Right lobe of liver (tissue), 4 donors: ENCODE data around the gene MRPS34.

Experiments
- POLR2A ChIP-seq: fragments of 450-650 bp; IDR thresholded peaks from one replicate; pipeline ENCODE4 v1.6.1; 2017; ENCODE audit warnings: antibody characterized with exemption, mild to moderate bottlenecking
- TF ChIP-seq, protein P1 (sequence below), 4 donors: fragments of 200-600 bp in 3 of 4; fragments of 450-650 bp in 1 of 4; IDR thresholded peaks; one replicate each; pipeline versions ENCODE4 v1.5.1 to v1.8.0; 2016 to 2022; ENCODE audit warnings: antibody characterized with exemption in 4 of 4, mild to moderate bottlenecking in 2 of 4
- donor health status: DM: no; HTN: no; CAD: no.
- donor health status: DM: no; HTN: no; CAD: no.
- donor health status: DM: no; HTN: yes; CAD: no.

DNA sequence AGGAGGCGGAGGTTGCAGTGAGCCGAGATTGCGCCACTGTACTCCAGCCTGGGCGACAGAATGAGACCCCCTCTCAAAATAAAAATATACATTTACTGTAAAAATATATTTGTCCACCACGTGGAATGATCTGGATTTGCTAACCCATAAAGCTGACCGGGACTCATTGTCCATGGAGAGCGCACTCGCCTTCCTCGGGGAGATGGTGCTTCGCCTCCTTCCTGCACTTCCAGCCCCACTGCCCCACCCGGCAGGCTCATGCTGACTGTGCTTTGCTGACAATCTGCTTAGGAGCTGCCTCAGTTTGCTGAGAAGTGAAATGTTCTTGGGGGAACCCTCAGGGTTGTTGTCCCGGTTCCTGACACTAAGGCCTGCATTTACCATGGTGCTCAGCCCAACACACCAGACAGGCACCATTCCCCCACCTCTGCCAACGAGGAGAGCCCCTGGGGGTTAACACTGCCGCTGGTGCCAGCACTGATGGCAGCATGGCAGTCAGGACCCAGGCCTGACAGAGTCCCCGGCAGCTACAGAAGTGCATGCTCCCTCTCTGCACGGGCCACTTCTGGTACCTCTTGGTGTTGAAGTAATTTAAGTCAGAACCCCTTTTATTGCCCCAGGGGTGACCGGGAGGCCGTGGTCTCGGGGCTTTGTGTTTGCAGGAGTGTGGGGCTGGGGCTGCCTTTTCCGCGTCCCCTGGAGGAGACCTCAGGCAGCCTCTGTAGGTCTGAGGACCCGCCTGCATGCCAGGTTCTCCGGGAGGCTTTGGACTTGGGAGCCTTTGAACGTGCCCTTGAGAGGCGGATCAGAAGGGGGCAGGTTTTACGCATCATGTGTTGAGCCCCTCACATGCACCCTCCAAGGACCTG is 12.3 kb upstream of the MRPS34 start:
- TF ChIP-seq, protein P1, sequence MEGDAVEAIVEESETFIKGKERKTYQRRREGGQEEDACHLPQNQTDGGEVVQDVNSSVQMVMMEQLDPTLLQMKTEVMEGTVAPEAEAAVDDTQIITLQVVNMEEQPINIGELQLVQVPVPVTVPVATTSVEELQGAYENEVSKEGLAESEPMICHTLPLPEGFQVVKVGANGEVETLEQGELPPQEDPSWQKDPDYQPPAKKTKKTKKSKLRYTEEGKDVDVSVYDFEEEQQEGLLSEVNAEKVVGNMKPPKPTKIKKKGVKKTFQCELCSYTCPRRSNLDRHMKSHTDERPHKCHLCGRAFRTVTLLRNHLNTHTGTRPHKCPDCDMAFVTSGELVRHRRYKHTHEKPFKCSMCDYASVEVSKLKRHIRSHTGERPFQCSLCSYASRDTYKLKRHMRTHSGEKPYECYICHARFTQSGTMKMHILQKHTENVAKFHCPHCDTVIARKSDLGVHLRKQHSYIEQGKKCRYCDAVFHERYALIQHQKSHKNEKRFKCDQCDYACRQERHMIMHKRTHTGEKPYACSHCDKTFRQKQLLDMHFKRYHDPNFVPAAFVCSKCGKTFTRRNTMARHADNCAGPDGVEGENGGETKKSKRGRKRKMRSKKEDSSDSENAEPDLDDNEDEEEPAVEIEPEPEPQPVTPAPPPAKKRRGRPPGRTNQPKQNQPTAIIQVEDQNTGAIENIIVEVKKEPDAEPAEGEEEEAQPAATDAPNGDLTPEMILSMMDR (IDR thresholded peaks at IDR 0.05): no peak
- TF ChIP-seq POLR2A: no peak
